NCI-H748 (cell line): Measurements from ENCODE around the gene FGD2.
A peak's percentile ranks its signal among the peaks of the same experiment; 100 is the strongest.

ENCODE experiments used
- DNase-seq: peaks from one replicate; lab custom pipeline; 2025; ENCODE audit not compliant: unreplicated experiment; lab: John Stamatoyannopoulos, UW

Gene FGD2

DNA sequence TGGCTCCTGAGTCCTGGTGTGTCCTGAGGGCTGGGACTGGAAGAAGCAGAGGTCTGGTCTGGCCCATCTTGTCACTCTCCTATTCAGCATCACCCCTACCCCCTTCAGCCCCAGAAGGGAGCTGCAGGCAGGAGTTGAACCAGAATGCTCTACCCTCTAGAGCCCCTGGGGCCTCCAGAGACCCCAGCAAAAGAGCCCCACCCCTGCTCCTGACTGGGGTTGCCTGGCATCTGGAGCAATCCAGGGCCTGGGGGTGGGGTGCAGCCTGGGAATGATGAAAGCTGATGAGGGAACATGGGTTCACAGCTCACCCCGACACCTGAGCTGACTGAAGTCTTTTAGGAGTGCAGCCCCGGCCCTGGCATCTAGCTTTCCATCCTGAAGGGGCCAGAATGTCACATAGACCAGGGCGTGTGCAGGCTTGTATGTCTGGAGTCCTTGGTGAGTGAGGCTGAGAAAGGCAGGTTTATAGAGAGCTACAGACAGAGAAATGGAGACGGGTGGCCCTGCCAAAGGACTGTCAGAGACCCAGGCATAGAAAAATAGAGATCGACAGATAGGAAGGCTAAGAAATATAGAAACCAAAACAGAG is 12.2 kb downstream of the FGD2 start:
- DNase-seq: no peak

DNA sequence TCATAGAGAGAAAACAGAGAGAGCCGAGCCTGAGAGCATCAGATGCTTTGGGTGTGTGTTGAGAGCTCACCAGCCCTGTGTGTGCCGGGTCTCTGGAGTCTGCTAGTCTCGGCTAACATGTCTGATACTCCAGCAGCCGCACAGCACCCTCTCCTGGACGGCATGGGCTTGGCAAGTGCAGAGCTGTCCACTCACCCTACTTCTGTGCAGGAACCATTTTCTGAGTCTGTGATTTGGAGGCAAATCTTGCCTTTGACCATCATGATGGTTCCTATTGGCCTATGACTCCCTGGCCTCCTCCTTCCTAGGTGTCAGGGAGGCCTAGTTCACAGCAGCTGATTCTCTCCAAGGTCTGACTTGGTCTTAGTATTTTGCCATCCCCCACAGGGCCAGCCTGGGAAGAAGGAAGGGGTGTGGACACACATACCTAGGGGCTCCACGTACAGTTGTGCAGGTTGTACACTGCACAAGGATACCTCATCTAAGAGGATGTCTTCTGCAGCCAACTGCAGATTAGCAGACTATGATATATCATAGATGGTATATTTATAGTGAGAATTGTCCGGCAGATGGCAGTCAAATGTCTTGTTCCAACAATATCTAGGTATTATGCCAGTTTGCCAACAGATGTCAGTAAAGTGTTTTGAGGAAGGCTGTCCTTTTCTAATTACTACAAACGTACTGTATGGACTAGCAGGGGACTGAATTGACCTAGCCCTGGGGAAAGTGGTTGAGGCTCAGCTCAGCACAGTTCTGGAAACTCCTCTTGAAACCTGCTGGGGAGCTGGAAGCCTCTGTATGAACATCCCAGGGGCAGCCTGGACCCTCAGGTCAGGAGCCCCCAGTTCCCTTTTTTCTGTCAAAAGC is 13.0 kb downstream of the FGD2 start:
- peak; percentile 91 for DNase-seq

DNA sequence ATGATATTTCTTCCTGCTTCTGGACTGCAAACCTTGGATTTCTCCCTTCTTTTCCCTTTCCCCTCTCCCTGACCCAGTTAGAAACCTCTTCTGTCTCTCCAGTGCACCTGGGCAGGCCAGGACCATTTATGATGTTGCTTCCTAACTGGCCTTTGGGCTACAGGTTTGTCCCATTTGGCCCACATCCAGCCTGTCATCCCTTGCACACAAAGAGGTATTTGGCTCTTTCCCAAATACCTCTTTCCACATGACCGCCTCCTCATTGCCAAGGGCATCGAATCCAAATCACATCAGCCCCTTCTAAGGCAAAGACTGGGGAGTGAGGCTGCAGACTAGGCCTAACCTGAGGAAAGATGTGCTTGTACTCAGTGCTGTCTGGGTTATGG is 13.6 kb downstream of the FGD2 start:
- DNase-seq: peak; percentile 90

DNA sequence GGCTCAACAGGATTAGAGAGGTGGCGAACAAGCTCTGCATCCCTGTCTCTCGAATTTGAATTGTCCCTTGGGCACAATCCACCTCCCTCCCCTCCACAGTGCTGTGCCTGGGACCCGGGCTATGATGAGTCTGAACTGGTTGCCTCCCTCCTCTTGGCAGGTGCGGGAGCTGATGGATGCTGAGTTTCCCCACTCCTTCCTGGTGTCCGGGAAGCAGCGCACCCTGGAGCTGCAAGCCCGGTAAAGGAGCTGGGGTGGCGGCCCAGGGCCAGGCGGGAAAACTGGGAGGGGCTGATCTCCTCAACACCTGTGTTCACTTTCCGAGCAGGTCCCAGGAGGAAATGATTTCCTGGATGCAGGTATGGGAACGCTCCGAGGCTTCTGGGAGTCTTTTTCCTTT is 14.9 kb downstream of the FGD2 start:
- peak; percentile 67 for DNase-seq

DNA sequence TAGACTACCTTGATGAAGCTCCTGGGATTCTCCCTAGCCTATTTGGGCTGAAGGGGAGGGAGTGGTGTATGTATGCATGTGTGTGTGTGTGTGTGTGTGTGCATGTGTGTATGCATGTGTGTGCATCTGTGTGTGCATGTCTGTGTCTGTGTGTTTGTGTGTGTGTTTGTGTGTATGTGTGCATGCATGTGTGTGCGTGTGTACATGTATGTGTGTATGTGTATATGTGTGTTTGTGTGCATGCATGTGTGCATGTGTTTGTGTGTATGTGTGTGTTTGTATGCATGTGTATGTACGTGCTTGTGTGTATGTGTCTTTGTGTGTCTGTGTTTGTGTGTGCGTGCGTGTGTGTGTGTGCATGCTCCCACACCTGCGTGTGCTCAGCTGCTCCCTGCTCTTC is 15.4 kb downstream of the FGD2 start:
- DNase-seq: no peak

DNA sequence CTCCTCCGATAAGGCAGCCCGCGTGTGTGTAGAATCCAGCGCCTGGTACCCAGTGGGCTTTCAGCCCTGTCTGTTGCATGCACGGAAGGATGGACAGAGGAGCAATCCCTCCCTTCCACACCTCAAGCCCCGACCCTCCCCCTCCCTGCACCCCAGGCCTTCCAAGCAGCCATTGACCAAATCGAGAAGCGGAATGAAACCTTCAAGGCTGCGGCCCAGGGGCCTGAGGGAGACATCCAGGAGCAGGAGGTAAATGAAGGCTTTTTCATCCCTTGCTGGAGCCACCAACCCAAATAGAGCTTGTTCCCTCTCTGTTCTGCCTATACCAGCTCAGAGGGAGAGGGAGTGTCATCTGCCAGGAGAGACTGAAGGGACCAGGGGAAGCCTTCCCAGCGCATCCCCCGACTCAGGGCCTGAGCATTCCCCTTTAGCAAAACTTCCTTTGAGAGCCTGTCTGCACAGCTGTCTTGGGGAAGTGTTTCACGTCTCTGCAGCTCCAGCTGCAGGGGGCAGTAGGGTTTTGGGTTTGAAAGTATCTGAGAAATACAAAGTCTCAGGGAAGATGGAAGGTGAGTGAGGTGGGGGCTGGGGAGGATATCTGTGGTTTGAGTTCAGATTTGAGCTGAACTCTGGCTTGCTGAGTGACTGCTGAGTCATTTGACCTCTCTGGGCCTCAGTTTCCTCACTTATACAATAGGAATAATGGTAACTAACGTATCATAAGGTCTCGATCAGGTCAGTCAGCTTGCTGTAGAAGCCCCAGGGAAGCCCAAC is 16.1 kb downstream of the FGD2 start:
- no peak for DNase-seq

DNA sequence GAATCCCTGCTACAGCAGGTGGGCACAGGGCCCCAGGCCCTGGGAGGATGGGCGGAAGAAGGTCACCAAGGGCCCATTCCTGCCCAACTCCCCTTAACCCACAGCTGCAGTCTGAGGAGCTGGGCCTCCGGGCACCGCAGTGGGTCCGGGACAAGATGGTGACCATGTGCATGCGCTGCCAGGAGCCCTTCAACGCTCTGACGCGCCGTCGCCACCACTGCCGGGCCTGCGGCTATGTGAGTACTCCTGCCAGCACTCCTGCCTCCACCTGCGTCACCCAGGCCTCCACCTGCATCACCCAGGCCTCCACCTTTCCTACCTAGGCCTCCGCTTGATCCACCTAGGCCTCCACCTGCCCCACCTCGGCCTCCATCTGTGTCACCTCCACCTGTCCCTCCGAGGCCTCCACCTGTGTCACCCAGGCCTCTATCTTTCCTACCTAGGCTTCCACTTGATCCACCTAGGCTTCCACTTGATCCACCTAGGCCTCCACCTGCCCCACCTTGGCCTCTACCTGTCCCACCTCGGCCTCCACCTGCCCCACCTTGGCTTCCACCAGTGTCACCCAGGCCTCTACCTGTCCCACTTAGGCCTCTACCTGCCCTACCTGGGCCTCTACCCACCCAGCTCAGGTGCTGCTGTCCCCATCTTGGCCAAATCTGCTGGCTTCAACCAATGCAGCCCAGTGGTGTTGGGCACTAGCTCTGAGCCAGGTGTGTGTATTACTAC is 16.8 kb downstream of the FGD2 start:
- DNase-seq: no peak

DNA sequence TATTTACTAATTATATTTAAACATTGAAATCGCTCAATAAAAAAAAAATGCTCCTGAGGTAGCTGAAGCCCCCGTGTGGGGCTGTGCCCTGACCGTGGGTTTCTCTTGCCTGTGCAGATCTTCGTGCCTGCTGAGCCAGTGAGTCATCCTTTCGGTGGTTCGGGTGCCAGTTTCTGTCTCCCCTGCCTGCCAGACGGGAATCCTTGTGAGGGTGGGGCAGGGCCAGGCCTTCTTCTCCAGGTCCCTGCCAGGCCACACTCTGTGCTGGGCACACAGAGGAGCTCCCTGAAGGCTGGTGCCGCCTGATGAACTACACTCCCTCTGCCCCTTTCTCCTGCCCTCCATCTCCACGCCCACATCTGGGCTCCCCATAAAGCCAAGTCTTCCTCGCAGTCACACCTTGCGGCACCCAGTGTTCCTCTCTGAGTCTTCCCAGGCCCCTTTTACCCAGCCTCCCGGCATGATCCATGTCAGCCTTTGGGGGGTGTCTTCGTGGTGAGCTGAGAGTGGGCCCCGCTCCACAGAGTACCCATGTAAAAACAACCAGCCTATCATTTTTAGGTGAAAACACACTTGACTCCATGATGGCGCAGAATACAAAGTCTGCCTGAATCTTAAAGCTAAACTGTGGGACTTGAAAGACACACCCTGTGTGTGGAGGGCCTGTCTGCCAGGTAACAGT is 19.3 kb downstream of the FGD2 start:
- no peak for DNase-seq

DNA sequence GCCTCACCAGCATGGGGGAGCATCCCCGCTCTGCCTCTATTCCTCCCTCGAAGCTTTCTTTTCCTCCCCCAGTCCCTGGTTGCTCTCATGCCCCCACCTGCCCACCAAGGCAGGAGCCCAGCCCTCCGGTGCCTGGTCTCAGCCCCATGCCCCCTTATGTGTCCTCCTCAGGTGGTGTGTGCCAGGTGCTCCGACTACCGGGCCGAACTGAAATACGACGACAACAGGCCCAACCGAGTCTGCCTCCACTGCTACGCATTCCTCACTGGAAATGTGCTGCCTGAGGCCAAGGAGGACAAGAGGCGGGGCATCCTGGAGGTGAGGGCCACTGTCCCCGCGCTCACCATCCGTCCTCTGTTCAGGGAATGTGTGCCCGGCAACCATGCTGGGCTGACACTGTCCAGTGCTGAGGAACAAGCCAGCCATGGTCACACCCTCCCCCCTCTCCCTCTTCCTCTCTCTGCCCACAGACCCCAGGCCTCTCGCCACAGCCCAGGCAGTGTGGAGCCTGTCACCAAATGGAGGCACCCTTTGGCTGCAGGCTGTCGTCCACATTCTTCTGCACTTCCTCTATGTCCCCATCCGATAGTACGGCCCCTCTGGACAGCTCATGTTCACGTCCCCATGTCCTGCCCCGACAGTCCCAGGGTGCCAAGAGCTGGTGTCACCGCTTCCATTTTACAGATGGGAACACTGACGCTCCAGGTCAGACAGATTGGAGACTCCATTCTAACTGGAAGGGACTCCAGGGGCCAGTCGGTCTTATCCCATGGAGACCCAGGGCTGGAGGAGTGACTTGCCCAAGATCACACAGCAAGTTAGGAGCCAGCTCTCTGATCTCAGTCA is 20.4 kb downstream of the FGD2 start:
- no peak for DNase-seq

DNA sequence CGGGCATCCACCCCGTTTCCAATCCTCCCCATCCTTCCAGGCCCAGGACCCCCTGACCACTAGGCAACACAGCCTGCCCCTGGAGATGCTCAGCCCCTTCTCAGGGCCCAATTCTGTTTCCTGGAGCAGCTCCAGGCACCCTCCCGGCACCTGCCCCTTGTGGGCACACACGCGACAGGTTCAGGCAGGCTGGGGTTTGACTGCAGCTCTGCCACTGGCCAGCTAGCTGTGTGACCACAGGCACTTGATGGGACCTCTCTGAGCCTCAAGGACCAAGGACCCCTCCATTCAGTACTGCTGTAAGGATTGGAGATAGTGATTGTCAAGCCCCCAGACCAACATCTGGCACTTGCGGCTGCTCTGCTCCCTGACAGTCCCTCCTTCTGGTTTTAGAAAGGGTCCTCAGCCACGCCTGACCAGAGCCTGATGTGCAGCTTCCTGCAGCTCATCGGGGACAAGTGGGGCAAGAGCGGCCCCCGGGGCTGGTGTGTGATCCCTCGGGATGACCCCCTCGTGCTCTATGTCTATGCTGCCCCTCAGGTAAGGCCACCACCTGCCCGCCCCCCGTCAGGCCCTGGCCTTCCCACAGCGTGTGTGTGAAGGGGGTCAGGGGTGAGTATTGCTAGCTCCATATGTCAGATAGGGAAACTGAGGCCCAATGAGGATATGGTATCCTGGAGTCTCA is 21.7 kb downstream of the FGD2 start:
- no peak for DNase-seq

DNA sequence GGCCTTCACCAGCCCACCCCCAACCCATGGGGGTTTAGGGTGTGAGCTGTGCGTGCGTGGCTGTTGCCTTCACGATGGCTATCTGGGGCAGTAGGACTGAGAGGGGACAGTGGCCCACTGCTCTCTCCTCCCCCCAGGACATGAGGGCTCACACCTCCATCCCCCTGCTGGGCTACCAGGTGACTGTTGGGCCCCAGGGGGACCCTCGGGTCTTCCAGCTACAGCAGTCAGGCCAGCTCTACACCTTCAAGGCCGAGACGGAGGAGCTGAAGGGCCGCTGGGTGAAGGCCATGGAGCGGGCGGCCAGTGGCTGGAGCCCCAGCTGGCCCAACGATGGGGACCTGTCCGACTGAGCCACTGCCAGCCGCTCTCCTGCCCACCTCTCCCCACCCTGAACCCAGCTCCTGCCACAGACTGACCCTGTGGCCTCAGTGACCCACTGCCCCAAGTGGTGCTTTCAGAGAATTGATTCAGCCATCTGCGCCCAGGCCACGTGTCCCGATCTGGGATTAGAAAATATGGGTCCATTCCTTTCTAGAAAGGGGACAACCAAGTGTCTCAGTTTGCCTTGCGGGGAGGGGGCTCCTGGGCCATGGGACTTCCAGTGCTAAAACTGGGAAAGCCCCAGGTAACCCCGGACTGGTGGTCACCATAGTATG is 22.5 kb downstream of the FGD2 start:
- no peak for DNase-seq

DNA sequence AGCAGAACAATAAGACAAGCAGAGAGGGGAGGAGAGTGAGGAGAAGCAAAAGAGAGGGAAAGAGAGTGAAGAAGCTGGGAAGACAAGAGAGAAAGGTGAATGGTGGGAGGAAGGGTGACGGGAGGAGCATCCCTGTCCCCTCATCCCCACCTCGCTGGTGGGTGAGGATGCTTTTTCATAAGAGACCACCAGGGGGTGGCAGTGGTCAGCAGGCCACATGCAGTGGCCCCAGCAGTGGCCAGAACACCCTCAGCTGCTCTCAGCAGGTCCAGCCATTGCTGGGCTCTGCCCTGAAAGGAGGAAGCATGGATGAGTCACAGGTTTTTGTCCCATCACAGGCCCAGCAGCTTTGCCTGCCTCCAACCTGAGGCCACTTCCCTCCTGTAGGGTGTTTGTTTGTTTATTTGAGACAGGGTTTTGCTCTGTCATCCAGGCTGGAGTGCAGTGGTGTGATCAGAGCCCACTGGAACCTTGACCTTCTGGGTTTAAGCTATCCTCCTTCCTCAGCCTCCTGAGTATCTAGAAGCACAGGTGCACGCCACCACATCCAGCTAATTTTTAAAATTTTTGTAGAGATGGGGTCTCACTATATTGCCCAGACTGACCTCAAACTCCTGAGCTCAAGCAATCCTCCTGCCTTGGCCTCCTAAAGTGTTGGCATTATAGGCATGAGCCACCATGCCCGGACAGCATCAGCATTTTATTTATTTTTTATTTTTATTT is 24.0 kb downstream of the FGD2 start:
- DNase-seq: peak; percentile 67

DNA sequence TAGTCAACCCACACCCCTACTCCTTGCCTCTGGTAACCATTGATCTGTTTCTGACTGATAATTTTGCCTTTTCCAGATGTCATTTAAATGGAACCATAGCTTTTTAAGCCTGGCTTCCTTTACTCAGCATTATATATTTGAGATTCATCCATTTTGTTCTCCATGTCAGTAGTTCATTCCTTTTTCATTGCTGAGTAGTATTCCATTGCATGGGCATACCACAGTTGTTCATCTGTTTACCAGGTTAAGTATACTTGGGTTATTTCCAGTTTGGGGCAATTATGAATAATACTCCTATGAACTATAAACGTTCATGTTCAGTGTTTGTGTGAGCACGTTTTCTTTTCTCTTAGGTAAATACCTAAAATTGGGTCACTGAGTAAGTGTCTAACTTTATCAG is 25.1 kb downstream of the FGD2 start:
- DNase-seq: no peak

DNA sequence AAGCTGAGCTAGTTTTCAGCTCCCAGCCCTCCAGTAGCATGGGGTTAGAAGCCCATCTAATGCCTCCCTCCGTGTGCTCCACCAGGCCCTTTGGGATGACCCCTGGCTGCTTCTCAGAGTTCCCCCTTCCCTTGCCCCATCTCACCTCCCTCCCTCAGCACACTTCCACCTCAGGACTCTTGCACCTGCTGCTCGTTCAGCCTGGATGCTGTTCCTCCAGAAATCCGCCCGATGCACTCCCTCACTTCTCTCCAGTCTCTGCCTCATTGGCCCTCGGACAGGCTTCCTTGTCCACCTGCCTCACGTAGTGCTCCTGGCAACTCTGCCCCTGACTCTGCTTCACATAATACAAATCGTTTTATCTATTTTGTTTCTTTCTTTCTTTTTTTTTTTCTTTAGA is 26.8 kb downstream of the FGD2 start:
- DNase-seq: no peak

DNA sequence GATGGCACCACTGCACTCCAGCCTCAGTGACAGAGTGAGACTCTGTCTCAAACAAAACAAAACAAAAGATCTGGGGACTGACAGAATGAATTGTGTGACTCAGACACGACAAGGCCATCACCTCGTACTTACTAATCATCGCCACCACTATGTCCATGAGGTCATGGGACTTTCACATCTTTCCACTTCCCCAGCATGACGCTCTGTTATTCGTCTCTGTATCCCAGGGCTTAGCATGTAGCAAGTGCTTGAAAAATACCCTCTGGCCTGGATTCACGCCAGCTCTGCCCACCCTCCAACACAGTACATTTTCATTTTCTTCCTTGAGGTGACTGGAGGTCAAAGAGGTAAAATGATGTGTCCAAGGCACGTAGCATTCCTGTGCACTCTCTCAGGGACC is 27.8 kb downstream of the FGD2 start:
- no peak for DNase-seq

DNA sequence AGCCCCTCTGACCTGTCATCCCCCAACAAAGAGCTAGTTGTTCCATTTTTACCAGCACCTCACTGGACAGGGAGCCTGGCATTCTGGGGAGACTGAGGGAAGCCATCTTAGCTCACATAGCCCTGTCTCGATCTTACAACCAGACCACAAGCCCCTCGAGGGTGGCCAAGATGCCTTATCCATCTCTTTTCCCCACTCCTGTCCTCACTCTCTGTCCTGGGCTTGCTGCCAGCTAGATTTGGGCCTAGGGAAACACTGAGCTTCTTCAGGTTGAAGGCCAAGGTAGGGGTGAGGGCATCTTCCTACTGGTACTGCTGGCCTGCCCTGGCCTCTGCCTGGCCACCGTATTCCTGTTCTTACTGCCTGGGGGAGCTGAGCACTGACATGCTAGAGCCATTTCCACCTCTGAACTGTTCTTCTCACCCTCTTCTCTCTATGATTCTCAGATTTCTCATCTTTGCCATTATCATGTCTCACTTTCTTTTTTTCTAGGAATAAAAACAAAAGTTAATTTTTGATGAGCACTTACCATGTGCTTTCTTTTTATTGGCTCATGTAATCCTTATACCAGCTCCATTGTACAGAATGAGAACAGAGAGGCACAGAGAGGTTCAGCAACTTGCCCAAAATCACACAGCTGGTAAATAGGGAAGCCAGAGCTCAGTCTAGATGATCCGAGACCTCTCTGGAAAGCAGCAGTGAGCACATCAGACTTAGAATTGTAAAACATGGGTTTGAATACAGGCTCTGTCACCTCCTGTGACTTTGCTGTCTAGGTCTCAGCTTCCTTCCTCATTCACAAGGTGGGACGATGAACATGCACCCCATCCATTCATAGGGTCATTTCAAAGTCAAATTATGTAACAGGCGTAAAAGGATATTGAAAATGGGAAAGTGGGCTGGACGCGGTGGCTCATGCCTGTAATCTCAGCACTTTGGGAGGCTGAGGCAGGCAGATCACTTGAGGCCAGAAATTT is 28.7 kb downstream of the FGD2 start:
- DNase-seq: no peak

DNA sequence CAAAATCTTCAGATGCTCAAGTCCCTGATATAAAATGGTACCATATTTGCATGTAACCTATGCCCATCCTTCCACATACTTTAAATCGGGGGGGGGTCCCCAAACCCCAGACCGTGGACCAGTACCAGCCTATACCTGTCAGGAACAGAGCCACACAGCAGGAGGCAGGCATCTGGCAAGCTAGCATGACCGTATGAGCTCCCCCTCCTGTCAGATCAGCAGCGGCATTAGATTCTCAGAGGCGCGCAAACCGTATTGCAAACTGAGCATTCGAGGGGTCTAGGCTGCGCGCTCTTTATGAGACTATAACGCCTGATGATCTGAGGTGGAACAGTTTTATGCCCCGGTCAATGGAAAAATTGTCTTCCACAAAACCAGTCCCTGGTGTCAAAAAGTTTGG is 30.7 kb downstream of the FGD2 start:
- no peak for DNase-seq
